ENCODE data around the gene NPHS1. TPM values are rescaled to one million over a fixed set of nuclear protein-coding genes. Genes with fewer than 3 reads are reported as not detected.

NPHS1 gene
- total RNA-seq, 4 donors from 2014 or later: not detected

- H3K27me3 ChIP-seq: no peaks in the 10 kb centered on the region
- H3K36me3 ChIP-seq: peaks cover 0 to 84% of the 10 kb centered on the region in 2 donors
- ATAC-seq: no peak
- WGBS, 2 donors (ENCODE audit: low coverage in 1 of 2): 82 to 85% methylated on average over 4 to 6 of the region's 13 CpGs
- H3K4me1 ChIP-seq: no peaks in the 10 kb centered on the region
- TF ChIP-seq POLR2A (IDR thresholded peaks at IDR 0.05) (no peak), POLR2AphosphoS5 (IDR thresholded peaks at IDR 0.05) (no peak), CTCF (IDR thresholded peaks at IDR 0.05) (no peak), EP300 (IDR thresholded peaks at IDR 0.05) (no peak)
- H3K27ac ChIP-seq: no peak overlapping the region
- no peak overlapping the region for H3K4me3 ChIP-seq
- H3K9me3 ChIP-seq: no peaks in the 10 kb centered on the region
These were observed 37.9 kb upstream of the NPHS1 start for GRCh38 chr19:35890113-35890650.

GRCh38 chr19:35889370-35890112 is 37.2 kb upstream of the NPHS1 start:
- no peak for TF ChIP-seq POLR2A (IDR thresholded peaks at IDR 0.05)
- no peak for TF ChIP-seq CTCF (IDR thresholded peaks at IDR 0.05)
- TF ChIP-seq POLR2AphosphoS5 (IDR thresholded peaks at IDR 0.05): no peak
- no peak for TF ChIP-seq EP300 (IDR thresholded peaks at IDR 0.05)
- ATAC-seq: no peak
- H3K36me3 ChIP-seq: peaks cover 0 to 78% of the 10 kb centered on the region in 2 donors
- 70 to 94% methylated on average over 1 to 3 of the region's 18 CpGs for WGBS, 2 donors (ENCODE audit: low coverage in 1 of 2)
- H3K4me3 ChIP-seq: no peak overlapping the region
- no peak overlapping the region for H3K27ac ChIP-seq
- H3K9me3 ChIP-seq: no peaks in the 10 kb centered on the region
- no peaks in the 10 kb centered on the region for H3K4me1 ChIP-seq
- H3K27me3 ChIP-seq: no peaks in the 10 kb centered on the region

- Histone ChIP-seq H3K4me3 (no peak overlapping the region), H3K27me3 (no peaks in the 10 kb centered on the region), H3K36me3 (peaks cover 0 to 66% of the 10 kb centered on the region in 2 donors), H3K4me1 (no peaks in the 10 kb centered on the region), H3K9me3 (no peaks in the 10 kb centered on the region), H3K27ac (no peak overlapping the region)
- 94% methylated on average over 8 of the region's 9 CpGs; no CpG with 5 or more reads in 1 of the 2 donors for WGBS, 2 donors (ENCODE audit: low coverage in 1 of 2)
- TF ChIP-seq EP300 (IDR thresholded peaks at IDR 0.05) (no peak), POLR2AphosphoS5 (IDR thresholded peaks at IDR 0.05) (no peak), POLR2A (IDR thresholded peaks at IDR 0.05) (no peak), CTCF (IDR thresholded peaks at IDR 0.05) (no peak)
- ATAC-seq: no peak
These were observed 36.1 kb upstream of the NPHS1 start for GRCh38 chr19:35888398-35888797.

- ATAC-seq: no peak
- Histone ChIP-seq H3K9me3 (no peaks in the 10 kb centered on the region), H3K36me3 (peaks cover 0 to 54% of the 10 kb centered on the region in 2 donors), H3K27ac (no peak overlapping the region), H3K4me3 (no peak overlapping the region), H3K27me3 (no peaks in the 10 kb centered on the region), H3K4me1 (no peaks in the 10 kb centered on the region)
- TF ChIP-seq POLR2AphosphoS5 (IDR thresholded peaks at IDR 0.05) (no peak), POLR2A (IDR thresholded peaks at IDR 0.05) (no peak), EP300 (IDR thresholded peaks at IDR 0.05) (no peak), CTCF (IDR thresholded peaks at IDR 0.05) (no peak)
- 94 to 100% methylated on average over 1 to 2 of the region's 5 CpGs for WGBS, 2 donors (ENCODE audit: low coverage in 1 of 2)
These were observed 34.9 kb upstream of the NPHS1 start for GRCh38 chr19:35887197-35887596.

GRCh38 chr19:35885904-35886303 is 33.6 kb upstream of the NPHS1 start:
- no peak for TF ChIP-seq EP300 (IDR thresholded peaks at IDR 0.05)
- TF ChIP-seq CTCF (IDR thresholded peaks at IDR 0.05): no peak
- TF ChIP-seq POLR2A (IDR thresholded peaks at IDR 0.05): no peak
- no peak for TF ChIP-seq POLR2AphosphoS5 (IDR thresholded peaks at IDR 0.05)
- no peak overlapping the region for H3K27ac ChIP-seq

More at GRCh38 chr19:35885904-35886303, 33.6 kb upstream of the NPHS1 start:
- no peaks in the 10 kb centered on the region for H3K4me1 ChIP-seq
- peaks cover 0 to 44% of the 10 kb centered on the region in 2 donors for H3K36me3 ChIP-seq
- no peaks in the 10 kb centered on the region for H3K9me3 ChIP-seq
- H3K4me3 ChIP-seq: no peak overlapping the region
- ATAC-seq: no peak
- WGBS, 2 donors (ENCODE audit: low coverage in 1 of 2): 86 to 93% methylated on average over 3 to 7 of the region's 8 CpGs
- no peaks in the 10 kb centered on the region for H3K27me3 ChIP-seq

All from gastroesophageal sphincter (tissue), 4 donors.